ENCODE data around the gene ASGR2. TPM values are rescaled to one million over a fixed set of nuclear protein-coding genes. Genes with fewer than 3 reads are reported as not detected.
"Not testable (repeated sequence)": the region's sequence is repeated elsewhere in the genome, so short reads cannot be mapped to it uniquely, and the experiment has no call there.

The ASGR2 gene
- total RNA-seq, 1 donor from 2014 or later, result 0.82 TPM

DNA sequence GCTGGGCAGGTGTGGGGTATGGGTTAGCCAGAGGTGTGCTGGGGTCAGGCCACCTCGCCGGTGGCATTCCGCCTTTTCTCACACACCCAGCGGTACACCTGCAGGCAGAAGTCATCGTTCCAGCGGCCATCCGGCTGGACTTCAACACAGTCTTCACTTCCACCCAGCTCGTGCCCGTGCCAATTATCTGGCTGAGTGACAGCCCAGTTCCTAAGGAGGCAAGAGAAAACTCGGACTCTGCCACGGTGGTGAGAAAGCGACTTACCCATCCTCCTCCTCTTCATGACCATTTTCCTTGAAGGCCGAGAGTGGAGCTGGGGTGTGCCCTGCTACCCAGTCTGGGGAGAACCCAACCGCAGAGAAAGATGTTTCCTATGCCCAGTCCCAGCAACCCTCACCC is 13.1 kb downstream of the ASGR2 start:
- peaks cover 35% of the 10 kb centered on the region for H3K27me3 Mint-ChIP-seq
- DNase-seq (ENCODE audit: extremely low spot score, unreplicated experiment), result no peak
- H3K4me1 Mint-ChIP-seq (ENCODE audit: unreplicated experiment), result no peaks in the 10 kb centered on the region
- no peaks in the 10 kb centered on the region for H3K36me3 Mint-ChIP-seq
- H3K27ac Mint-ChIP-seq, result no peak overlapping the region
- TF ChIP-seq, protein P1, sequence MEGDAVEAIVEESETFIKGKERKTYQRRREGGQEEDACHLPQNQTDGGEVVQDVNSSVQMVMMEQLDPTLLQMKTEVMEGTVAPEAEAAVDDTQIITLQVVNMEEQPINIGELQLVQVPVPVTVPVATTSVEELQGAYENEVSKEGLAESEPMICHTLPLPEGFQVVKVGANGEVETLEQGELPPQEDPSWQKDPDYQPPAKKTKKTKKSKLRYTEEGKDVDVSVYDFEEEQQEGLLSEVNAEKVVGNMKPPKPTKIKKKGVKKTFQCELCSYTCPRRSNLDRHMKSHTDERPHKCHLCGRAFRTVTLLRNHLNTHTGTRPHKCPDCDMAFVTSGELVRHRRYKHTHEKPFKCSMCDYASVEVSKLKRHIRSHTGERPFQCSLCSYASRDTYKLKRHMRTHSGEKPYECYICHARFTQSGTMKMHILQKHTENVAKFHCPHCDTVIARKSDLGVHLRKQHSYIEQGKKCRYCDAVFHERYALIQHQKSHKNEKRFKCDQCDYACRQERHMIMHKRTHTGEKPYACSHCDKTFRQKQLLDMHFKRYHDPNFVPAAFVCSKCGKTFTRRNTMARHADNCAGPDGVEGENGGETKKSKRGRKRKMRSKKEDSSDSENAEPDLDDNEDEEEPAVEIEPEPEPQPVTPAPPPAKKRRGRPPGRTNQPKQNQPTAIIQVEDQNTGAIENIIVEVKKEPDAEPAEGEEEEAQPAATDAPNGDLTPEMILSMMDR (conservative IDR thresholded peaks at IDR 0.05), result no peak
- no peaks in the 10 kb centered on the region for H3K9me3 Mint-ChIP-seq
- H3K4me3 Mint-ChIP-seq, result no peak overlapping the region

DNA sequence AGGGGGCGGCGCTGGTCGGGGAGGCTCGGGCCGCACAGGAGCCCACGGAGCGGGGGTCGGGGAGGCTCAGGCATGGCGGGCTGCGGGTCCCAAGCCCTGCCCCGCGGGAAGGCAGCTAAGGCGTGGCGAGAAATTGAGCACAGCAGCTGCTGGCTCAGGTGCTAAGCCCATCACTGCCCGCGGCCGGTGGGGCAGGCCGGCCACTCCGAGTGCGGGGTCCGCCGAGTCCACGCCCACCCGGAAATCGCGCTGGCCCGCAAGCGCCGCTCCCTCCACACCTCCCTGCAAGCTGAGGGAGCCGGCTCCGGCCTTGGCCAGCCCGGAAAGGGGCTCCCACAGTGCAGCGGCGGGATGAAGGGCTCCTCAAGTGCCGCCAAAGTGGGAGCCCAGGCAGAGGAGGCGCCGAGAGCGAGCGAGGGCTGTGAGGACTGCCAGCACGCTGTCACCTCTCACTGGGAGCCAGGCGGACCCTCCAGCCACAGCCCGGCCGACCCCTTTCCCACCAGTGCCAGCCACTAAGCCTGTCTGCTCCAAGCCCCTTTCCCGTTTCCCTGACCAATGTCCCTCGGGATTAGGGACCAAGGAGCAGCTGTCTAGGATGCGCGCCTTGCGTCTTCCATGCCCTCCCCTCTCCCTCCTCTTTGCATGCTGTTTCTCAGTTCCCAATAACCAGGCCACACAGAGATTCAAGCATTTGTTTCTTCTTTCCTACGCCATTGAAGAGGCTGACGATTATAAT is 13.8 kb downstream of the ASGR2 start:
- not testable (repeated sequence) for H3K27ac Mint-ChIP-seq; H3K4me3 Mint-ChIP-seq; H3K9me3 Mint-ChIP-seq; H3K4me1 Mint-ChIP-seq (ENCODE audit: unreplicated experiment); H3K36me3 Mint-ChIP-seq; DNase-seq (ENCODE audit: extremely low spot score, unreplicated experiment)
- H3K27me3 Mint-ChIP-seq, result peaks cover 35% of the 10 kb centered on the region

DNA sequence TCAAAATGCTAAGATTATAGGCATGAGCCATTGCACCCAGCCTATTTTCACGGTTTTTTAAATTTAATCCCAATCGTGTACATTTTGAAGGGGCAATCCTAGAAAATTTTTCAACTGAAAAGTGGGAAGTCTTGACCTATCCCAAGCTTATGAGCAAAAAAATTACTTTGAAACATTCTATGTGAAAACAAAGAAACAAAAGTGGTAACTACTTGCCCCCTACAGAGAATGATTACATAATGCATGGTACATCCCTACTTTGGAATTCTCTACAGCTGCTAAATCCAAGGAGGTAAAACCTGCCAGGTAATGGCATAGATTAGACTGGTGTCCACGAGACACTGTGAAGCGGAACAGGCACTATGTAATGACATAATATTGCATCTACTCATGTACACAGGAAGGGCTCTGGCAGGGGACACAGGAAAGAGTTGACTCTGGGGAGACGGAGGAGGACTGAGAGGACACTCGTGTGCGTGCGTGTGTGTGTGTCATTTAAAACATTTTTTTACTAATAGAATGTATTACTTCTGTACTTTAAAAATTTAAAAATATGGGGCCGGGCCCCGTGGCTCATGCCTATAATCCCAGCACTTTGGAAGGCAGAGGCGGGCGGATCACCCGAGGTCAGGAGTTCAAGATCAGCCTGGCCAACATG is 15.7 kb downstream of the ASGR2 start:
- Mint-ChIP-seq H3K27ac (no peak overlapping the region), H3K4me3 (no peak overlapping the region), H3K9me3 (no peaks in the 10 kb centered on the region), H3K36me3 (no peaks in the 10 kb centered on the region), H3K27me3 (peaks cover 48% of the 10 kb centered on the region), H3K4me1 (ENCODE audit: unreplicated experiment) (no peaks in the 10 kb centered on the region)
- no peak for DNase-seq (ENCODE audit: extremely low spot score, unreplicated experiment)
- TF ChIP-seq, protein P1 (conservative IDR thresholded peaks at IDR 0.05), result no peak

DNA sequence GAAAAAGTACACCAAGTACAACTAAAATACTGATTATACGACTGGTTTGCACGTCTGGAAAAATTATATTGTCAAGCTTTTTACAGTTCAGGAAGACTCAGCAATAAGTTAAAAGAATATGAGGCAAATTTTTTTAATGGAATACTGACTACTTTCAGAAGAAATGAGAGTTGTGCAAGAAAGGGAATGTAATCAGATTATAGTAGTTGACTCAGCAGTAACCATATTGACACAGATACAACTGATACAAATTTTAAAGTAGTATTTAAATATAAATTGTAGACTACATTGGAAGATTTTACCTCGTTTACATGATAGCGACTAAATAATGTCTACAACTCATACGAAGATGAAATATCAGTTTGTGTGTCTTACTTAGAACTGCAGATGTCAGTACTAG is 16.7 kb downstream of the ASGR2 start:
- Mint-ChIP-seq H3K4me3 (no peak overlapping the region), H3K9me3 (peaks cover 4% of the 10 kb centered on the region), H3K27ac (no peak overlapping the region), H3K27me3 (peaks cover 45% of the 10 kb centered on the region), H3K4me1 (ENCODE audit: unreplicated experiment) (no peaks in the 10 kb centered on the region), H3K36me3 (no peaks in the 10 kb centered on the region)
- TF ChIP-seq, protein P1 (conservative IDR thresholded peaks at IDR 0.05), result no peak
- no peak for DNase-seq (ENCODE audit: extremely low spot score, unreplicated experiment)

DNA sequence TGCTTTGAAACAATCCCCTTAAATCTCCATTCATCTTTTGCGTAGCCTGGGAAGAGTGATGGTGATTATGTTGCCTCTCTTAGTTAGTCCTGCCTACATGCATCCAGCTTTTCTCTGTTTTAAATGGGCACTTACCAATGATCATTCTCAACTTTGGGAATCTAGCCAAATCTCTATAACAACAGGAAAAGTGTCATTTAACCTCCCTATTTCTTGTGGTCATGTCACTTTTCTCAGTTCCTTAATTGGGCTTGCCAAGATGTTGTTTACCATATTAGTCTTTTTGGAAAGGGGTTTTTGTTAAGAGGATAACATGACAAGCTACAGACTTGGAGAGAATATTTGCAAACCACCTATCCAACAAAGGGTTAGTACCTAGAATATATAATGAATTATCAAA is 19.0 kb downstream of the ASGR2 start:
- Mint-ChIP-seq H3K27ac (no peak overlapping the region), H3K4me1 (ENCODE audit: unreplicated experiment) (no peaks in the 10 kb centered on the region), H3K36me3 (no peaks in the 10 kb centered on the region), H3K9me3 (peaks cover 4% of the 10 kb centered on the region), H3K4me3 (no peak overlapping the region), H3K27me3 (peaks cover 25% of the 10 kb centered on the region)
- no peak for DNase-seq (ENCODE audit: extremely low spot score, unreplicated experiment)
- TF ChIP-seq, protein P1 (conservative IDR thresholded peaks at IDR 0.05), result no peak

DNA sequence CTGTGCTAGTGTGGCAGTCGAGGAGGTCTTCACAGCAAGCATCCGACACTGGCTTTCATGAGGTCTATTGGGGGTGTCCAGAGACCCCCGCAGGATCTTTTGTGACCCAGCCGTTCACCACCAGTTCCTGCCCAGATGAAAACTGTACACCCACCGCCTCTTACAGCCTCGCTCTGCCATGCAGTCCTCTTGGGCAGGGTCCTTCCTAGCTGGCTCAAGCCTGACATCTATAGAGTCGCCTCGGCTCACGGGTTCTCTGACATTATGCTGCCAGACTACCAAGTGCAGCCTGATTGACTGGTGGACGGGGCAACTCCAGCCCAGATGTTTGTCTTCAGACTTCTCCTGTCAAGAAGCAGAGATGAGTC is 20.0 kb downstream of the ASGR2 start:
- Mint-ChIP-seq H3K9me3 (peaks cover 4% of the 10 kb centered on the region), H3K27me3 (peaks cover 20% of the 10 kb centered on the region), H3K36me3 (no peaks in the 10 kb centered on the region), H3K4me1 (ENCODE audit: unreplicated experiment) (no peaks in the 10 kb centered on the region), H3K4me3 (no peak overlapping the region), H3K27ac (no peak overlapping the region)
- TF ChIP-seq, protein P1 (conservative IDR thresholded peaks at IDR 0.05), result no peak
- DNase-seq (ENCODE audit: extremely low spot score, unreplicated experiment), result no peak

DNA sequence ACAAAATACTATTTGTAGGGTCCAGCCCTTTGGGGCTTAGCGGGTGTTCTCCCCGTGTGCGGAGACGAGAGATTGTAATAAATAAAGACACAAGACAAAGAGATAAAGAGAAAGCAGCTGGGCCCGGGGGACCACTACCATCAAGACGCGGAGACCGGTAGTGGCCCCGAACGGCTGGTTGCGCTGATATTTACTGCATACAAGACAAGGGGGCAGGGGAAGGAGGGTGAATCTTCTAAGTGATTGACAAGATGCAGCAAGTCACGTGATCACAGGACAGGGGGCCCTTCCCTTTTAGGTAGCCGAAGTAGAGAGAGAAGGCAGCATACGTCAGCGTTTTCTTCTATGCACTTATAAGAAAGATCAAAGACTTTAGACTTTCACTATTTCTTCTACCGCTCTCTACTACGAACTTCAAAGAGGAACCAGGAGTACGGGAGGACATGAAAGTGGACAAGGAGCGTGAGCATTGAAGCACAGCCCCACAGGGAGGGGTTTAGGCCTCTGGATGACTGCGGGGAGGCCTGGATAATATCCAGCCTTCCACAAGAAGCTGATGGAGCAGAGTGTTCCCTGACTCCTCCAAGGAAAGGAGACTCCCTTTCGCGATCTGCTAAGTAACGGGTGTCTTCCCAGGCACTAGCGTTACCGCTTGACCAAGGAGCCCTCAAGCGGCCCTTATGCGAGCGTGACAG is 23.2 kb downstream of the ASGR2 start:
- not testable (repeated sequence) for H3K9me3 Mint-ChIP-seq; H3K36me3 Mint-ChIP-seq; H3K4me1 Mint-ChIP-seq (ENCODE audit: unreplicated experiment); H3K4me3 Mint-ChIP-seq; H3K27ac Mint-ChIP-seq; DNase-seq (ENCODE audit: extremely low spot score, unreplicated experiment)
- H3K27me3 Mint-ChIP-seq, result peaks cover 17% of the 10 kb centered on the region

DNA sequence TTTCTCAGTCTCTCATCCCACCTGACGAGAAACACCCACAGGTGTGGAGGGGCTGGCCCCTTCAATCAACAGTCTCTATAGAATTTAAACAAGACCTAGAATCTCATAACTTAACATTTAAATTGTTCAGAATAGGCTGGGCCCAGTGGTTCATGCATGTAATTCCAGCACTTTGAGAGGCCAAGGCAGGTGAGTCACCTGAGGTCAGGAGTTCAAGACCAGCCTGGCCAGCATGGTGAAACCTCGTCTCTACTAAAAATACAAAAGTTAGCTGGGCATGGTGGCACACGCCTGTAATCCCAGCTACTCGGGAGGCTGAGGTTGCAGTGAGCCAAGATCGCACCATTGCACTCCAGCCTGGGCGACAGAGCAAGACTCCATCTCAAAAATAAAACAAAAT is 25.1 kb downstream of the ASGR2 start:
- H3K4me3 Mint-ChIP-seq, H3K9me3 Mint-ChIP-seq: not testable (repeated sequence)

More for the DNA sequence above, 25.1 kb downstream of the ASGR2 start:
- not testable (repeated sequence) for H3K27ac Mint-ChIP-seq; H3K4me1 Mint-ChIP-seq (ENCODE audit: unreplicated experiment); DNase-seq (ENCODE audit: extremely low spot score, unreplicated experiment); H3K27me3 Mint-ChIP-seq; H3K36me3 Mint-ChIP-seq
